Testis (tissue), 2 donors: ENCODE data around the gene MNS1.

Experiments
- POLR2A ChIP-seq: fragments of 450-650 bp; IDR thresholded peaks from one replicate; pipeline ENCODE4 v1.6.1; 2017; ENCODE audit warnings: antibody characterized with exemption, mild to moderate bottlenecking, moderate library complexity
- TF ChIP-seq, protein P1 (sequence below), 3 experiments: fragments of 450-650 bp in 2 of 3; fragments of 200-600 bp in 1 of 3; sonication (generic) in 1 of 3; IDR thresholded peaks; one replicate each; pipeline ENCODE4 v1.5.1; 2016 to 2019; ENCODE audit warnings: antibody characterized with exemption in 3 of 3, mild to moderate bottlenecking in 2 of 3, moderate library complexity in 1 of 3

DNA sequence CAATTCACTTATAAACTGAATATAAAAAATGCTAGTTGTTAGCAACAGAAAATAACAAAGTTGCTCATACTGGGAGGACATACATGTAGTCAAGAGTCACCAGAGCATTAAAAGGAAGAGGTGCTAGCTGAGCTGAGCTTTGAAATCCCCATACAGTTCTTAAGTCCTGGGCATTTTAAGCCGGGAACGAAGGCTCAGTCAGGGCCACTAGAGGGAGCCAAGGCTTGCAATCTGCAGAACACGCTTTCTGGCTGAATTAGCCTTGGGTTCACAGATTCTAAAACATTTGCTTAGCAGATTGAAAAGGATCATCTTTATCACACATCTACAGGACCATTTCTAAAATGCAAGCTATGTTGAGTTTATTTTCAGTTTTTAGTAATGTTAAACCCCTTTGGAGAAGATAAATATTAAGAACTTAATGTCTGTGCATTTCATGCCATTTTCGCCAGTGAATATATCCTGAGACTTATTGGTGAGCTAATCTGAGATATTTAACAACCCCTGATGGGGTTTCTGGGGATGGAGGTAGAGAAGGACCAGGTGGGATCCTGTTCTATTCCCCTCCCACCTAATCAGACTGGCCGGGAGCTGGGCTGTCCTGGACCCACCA is 26.3 kb upstream of the MNS1 start:
- TF ChIP-seq, protein P1, sequence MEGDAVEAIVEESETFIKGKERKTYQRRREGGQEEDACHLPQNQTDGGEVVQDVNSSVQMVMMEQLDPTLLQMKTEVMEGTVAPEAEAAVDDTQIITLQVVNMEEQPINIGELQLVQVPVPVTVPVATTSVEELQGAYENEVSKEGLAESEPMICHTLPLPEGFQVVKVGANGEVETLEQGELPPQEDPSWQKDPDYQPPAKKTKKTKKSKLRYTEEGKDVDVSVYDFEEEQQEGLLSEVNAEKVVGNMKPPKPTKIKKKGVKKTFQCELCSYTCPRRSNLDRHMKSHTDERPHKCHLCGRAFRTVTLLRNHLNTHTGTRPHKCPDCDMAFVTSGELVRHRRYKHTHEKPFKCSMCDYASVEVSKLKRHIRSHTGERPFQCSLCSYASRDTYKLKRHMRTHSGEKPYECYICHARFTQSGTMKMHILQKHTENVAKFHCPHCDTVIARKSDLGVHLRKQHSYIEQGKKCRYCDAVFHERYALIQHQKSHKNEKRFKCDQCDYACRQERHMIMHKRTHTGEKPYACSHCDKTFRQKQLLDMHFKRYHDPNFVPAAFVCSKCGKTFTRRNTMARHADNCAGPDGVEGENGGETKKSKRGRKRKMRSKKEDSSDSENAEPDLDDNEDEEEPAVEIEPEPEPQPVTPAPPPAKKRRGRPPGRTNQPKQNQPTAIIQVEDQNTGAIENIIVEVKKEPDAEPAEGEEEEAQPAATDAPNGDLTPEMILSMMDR (IDR thresholded peaks at IDR 0.05): peak; percentile 19 to 64 (median 60)
- no peak for TF ChIP-seq POLR2A
